Measurements from ENCODE around the gene ASPN. TPM values are rescaled to one million over a fixed set of nuclear protein-coding genes. Genes with fewer than 3 reads are reported as not detected.

ASPN gene
- total and polyA plus RNA-seq, 2 experiments from 2014 or later: 0.82 TPM; not detected in 1

DNA sequence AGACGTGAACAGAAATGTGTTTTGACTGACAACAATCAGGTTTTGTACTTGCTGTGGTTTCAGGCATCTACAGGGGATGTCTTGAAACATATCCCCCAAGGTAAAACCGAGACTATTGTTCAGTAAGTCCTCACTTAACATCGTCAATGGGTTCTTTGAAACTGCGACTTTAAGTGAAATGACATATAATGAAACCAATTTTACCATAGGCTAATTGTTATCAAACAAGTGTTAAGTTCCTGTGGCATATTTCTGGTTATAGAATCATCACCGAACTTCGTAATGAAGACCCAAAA, 41.6 kb downstream of the ASPN start:
- Histone ChIP-seq H3K4me1 (ENCODE audit: insufficient read depth) (no peaks in the 10 kb centered on the region), H3K79me2 (replicated peaks; ENCODE audit: insufficient read depth) (no peaks in the 10 kb centered on the region), H3F3A (replicated peaks; ENCODE audit: low read depth) (no peaks in the 10 kb centered on the region), H4K20me1 (replicated peaks; ENCODE audit: insufficient read depth) (no peaks in the 10 kb centered on the region; the same call in 1 of the 2 replicates), H3K4me3 (no peak overlapping the region), H3K4me2 (no peak overlapping the region), H3K27me3 (ENCODE audit: insufficient read depth) (no peaks in the 10 kb centered on the region), H3K9me2 (ENCODE audit: insufficient read depth) (no peaks in the 10 kb centered on the region; the same call in 1 of the 2 replicates), H3K27ac (ENCODE audit: low read depth) (no peak overlapping the region), H2AFZ (no peak overlapping the region), H3K36me3 (ENCODE audit: insufficient read depth) (no peaks in the 10 kb centered on the region)
- DNase-seq (ENCODE audit: low spot score): no peak
- TF ChIP-seq STAT1 (IDR thresholded peaks at IDR 0.05; ENCODE audit: unreplicated experiment): no peak
- TF ChIP-seq, protein P1, sequence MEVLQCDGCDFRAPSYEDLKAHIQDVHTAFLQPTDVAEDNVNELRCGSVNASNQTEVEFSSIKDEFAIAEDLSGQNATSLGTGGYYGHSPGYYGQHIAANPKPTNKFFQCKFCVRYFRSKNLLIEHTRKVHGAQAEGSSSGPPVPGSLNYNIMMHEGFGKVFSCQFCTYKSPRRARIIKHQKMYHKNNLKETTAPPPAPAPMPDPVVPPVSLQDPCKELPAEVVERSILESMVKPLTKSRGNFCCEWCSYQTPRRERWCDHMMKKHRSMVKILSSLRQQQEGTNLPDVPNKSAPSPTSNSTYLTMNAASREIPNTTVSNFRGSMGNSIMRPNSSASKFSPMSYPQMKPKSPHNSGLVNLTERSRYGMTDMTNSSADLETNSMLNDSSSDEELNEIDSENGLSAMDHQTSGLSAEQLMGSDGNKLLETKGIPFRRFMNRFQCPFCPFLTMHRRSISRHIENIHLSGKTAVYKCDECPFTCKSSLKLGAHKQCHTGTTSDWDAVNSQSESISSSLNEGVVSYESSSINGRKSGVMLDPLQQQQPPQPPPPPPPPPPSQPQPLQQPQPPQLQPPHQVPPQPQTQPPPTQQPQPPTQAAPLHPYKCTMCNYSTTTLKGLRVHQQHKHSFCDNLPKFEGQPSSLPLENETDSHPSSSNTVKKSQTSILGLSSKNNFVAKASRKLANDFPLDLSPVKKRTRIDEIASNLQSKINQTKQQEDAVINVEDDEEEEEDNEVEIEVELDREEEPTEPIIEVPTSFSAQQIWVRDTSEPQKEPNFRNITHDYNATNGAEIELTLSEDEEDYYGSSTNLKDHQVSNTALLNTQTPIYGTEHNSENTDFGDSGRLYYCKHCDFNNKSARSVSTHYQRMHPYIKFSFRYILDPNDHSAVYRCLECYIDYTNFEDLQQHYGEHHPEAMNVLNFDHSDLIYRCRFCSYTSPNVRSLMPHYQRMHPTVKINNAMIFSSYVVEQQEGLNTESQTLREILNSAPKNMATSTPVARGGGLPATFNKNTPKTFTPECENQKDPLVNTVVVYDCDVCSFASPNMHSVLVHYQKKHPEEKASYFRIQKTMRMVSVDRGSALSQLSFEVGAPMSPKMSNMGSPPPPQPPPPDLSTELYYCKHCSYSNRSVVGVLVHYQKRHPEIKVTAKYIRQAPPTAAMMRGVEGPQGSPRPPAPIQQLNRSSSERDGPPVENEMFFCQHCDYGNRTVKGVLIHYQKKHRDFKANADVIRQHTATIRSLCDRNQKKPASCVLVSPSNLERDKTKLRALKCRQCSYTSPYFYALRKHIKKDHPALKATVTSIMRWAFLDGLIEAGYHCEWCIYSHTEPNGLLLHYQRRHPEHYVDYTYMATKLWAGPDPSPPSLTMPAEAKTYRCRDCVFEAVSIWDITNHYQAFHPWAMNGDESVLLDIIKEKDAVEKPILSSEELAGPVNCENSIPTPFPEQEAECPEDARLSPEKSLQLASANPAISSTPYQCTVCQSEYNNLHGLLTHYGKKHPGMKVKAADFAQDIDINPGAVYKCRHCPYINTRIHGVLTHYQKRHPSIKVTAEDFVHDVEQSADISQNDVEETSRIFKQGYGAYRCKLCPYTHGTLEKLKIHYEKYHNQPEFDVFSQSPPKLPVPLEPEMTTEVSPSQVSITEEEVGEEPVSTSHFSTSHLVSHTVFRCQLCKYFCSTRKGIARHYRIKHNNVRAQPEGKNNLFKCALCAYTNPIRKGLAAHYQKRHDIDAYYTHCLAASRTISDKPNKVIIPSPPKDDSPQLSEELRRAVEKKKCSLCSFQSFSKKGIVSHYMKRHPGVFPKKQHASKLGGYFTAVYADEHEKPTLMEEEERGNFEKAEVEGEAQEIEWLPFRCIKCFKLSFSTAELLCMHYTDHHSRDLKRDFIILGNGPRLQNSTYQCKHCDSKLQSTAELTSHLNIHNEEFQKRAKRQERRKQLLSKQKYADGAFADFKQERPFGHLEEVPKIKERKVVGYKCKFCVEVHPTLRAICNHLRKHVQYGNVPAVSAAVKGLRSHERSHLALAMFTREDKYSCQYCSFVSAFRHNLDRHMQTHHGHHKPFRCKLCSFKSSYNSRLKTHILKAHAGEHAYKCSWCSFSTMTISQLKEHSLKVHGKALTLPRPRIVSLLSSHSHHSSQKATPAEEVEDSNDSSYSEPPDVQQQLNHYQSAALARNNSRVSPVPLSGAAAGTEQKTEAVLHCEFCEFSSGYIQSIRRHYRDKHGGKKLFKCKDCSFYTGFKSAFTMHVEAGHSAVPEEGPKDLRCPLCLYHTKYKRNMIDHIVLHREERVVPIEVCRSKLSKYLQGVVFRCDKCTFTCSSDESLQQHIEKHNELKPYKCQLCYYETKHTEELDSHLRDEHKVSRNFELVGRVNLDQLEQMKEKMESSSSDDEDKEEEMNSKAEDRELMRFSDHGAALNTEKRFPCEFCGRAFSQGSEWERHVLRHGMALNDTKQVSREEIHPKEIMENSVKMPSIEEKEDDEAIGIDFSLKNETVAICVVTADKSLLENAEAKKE (CRISPR knock-in tag; IDR thresholded peaks at IDR 0.05): no peak
- no peak for TF ChIP-seq REST (IDR thresholded peaks at IDR 0.05; ENCODE audit: unreplicated experiment)
- no peak for TF ChIP-seq ETS1 (IDR thresholded peaks at IDR 0.05)
- TF ChIP-seq JUNB (IDR thresholded peaks at IDR 0.05; ENCODE audit: unreplicated experiment): no peak
- TF ChIP-seq CTCF (conservative IDR thresholded peaks at IDR 0.05; ENCODE audit: low read depth in 2 of 2): no peak
- no peak for TF ChIP-seq ZNF331 (CRISPR knock-in tag; IDR thresholded peaks at IDR 0.05; ENCODE audit: low read depth)
- no peak for TF ChIP-seq EZH2phosphoT487 (IDR thresholded peaks at IDR 0.05; ENCODE audit: unreplicated experiment)
- no peak for TF ChIP-seq CREB1 (CRISPR knock-in tag; IDR thresholded peaks at IDR 0.05; ENCODE audit: low read depth)
- no peak for TF ChIP-seq POLR2AphosphoS5 (IDR thresholded peaks at IDR 0.05; ENCODE audit: low read depth)
- no peak for TF ChIP-seq NANOG (IDR thresholded peaks at IDR 0.05; ENCODE audit: borderline replicate concordance)
- no peak for TF ChIP-seq EZH2 (IDR thresholded peaks at IDR 0.05; ENCODE audit: low read depth, unreplicated experiment)
- no peak for TF ChIP-seq ZNF114 (CRISPR knock-in tag; IDR thresholded peaks at IDR 0.05)
- H3K4me3 Mint-ChIP-seq: no peak overlapping the region
- no peaks in the 10 kb centered on the region for H3K36me3 Mint-ChIP-seq (ENCODE audit: low read depth)
- no peak overlapping the region for H3K27ac Mint-ChIP-seq
- no peak for ATAC-seq
- H3K27me3 Mint-ChIP-seq (ENCODE audit: insufficient read depth, low read depth, poor library complexity): peaks cover 9% of the 10 kb centered on the region
- H3K4me1 Mint-ChIP-seq: no peaks in the 10 kb centered on the region
- no peaks in the 10 kb centered on the region for H3K9me3 Mint-ChIP-seq

All from GM23338 (cell line).